NT2/D1 (cell line): ENCODE measurements around the gene IL36B.

Experiments
- DNase-seq: peaks from one replicate; pipeline ENCODE4 v3.0.0-alpha.2; 2011; ENCODE audit warnings: low read depth, low spot score
- H3K27me3 ChIP-seq: 2 replicates; pipeline ENCODE4 v1.6.0; 2011; ENCODE audit warnings: mild to moderate bottlenecking; ENCODE audit not compliant: insufficient read length, insufficient read depth
- H3K36me3 ChIP-seq: 2 replicates; pipeline ENCODE4 v1.6.1; 2011; ENCODE audit warnings: mild to moderate bottlenecking, low read length, mixed read lengths; ENCODE audit not compliant: insufficient read depth, insufficient read length
- H3K4me1 ChIP-seq: 2 replicates; pipeline ENCODE4 v1.5.1; 2011; ENCODE audit not compliant: insufficient read depth, insufficient read length
- H3K4me3 ChIP-seq: 2 replicates; pipeline ENCODE4 v1.5.1; 2011; ENCODE audit warnings: low read depth; ENCODE audit not compliant: insufficient read length
- H3K9ac ChIP-seq: 2 replicates; pipeline ENCODE4 v1.6.0; 2011; ENCODE audit warnings: low read depth; ENCODE audit not compliant: insufficient read length
- H3K9me3 ChIP-seq: 2 replicates; pipeline ENCODE4 v1.5.1; 2011; ENCODE audit warnings: mild to moderate bottlenecking, low read length; ENCODE audit not compliant: insufficient read depth
- SUZ12 ChIP-seq: IDR thresholded peaks from 2 replicates; pipeline ENCODE4 v1.6.1; 2011; ENCODE audit not compliant: insufficient read length, insufficient read depth; ENCODE audit errors: extremely low read depth
- YY1 ChIP-seq: IDR thresholded peaks from 2 replicates; pipeline ENCODE4 v1.6.1; 2011; ENCODE audit not compliant: insufficient read length, insufficient read depth
- ZNF274 ChIP-seq: IDR thresholded peaks from 2 replicates; pipeline ENCODE4 v1.6.1; 2011; ENCODE audit warnings: mild to moderate bottlenecking, low read depth, low read length

The IL36B gene

DNA sequence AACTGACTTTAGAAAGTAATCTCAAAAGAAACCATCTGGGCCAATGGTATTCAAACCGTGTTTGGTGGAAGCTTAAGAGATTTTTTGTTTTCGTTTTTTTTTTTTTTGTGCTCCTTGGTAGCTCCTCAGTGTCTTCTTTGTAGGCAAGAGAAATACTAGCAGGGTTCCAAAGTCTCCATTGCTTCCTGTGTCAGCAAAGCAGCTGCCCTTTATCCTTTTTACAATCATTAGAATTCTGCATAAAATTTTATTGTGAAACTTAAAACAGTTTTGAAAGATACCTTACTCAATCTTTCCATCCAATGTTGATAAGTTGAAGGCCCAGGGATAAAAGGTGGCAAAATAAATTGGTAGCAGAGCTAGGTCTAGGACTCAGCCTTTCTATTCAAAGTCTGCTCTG is 15.6 kb upstream of the IL36B start:
- no peak for DNase-seq
- H3K27me3 ChIP-seq, result no peaks in the 10 kb centered on the region
- H3K9me3 ChIP-seq, result no peaks in the 10 kb centered on the region
- H3K9ac ChIP-seq, result no peak overlapping the region
- TF ChIP-seq SUZ12 (no peak), ZNF274 (no peak), YY1 (no peak)
- H3K36me3 ChIP-seq, result no peaks in the 10 kb centered on the region
- no peaks in the 10 kb centered on the region for H3K4me1 ChIP-seq
- no peak overlapping the region for H3K4me3 ChIP-seq

DNA sequence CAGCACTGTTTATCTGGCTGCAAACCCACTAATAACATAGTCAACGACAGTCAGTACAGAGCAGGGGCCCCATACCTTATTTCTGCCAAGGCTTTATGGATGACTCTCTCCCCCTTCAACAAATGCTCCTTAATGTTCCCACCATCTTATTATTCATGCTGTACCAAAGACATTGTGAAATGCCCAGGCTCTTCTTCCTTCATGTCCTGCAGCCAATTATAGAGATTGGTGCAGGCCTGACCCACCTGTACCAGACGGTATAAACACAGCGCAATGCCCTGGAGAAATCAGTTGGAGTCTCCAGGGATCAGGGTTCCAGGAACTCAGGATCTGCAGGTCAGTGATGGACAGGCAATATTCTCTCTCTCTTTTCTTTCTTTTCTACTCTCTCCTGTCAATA is 15.0 kb upstream of the IL36B start, which contains the start of gene IL1F10:
IL1F10 (plus strand) TSS at position 290 of the 400 bp plus-strand sequence. CDS start 4,769 bp downstream, outside the sequence.
- Histone ChIP-seq H3K9me3 (no peaks in the 10 kb centered on the region), H3K27me3 (no peaks in the 10 kb centered on the region), H3K4me1 (no peaks in the 10 kb centered on the region), H3K9ac (no peak within 1 kb of the TSS), H3K36me3 (no peaks in the 10 kb centered on the region), H3K4me3 (no peak within 1 kb of the TSS)
- no peak for TF ChIP-seq SUZ12
- no peak for TF ChIP-seq YY1
- no peak for TF ChIP-seq ZNF274
- no peak for DNase-seq

DNA sequence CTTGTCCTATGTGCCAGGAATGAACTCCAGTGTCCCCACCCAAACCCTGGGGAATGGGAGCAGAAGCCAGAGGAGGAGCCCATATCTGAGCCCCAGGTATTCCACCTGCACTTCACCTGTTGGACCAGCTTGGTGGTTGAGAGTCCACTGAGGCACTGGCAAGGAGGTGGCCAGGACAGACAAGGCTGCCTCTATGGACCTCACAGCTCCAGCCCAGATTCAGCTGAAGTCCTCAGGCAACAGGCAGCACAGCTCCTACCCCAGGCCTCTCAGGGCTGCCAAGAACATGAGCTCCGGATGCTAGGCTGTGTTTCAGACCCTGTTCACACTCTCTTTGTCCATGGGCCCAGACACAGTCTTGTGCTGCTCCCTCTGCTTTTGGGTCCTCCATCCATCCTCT is 12.2 kb upstream of the IL36B start:
- Histone ChIP-seq H3K27me3 (peaks cover 9% of the 10 kb centered on the region), H3K9ac (no peak overlapping the region), H3K36me3 (no peaks in the 10 kb centered on the region), H3K4me3 (no peak overlapping the region), H3K9me3 (no peaks in the 10 kb centered on the region), H3K4me1 (peaks cover 3% of the 10 kb centered on the region)
- TF ChIP-seq SUZ12 (no peak), ZNF274 (no peak), YY1 (no peak)
- no peak for DNase-seq

DNA sequence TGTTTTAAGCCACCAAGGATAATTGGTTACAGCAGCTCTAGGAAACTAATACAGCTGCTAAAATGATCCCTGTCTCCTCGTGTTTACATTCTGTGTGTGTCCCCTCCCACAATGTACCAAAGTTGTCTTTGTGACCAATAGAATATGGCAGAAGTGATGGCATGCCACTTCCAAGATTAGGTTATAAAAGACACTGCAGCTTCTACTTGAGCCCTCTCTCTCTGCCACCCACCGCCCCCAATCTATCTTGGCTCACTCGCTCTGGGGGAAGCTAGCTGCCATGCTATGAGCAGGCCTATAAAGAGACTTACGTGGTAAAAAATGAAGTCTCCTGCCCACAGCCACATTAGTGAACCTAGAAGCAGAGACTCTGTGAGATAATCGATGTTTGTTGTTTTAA is 11.6 kb upstream of the IL36B start:
- Histone ChIP-seq H3K9me3 (no peaks in the 10 kb centered on the region), H3K9ac (no peak overlapping the region), H3K27me3 (peaks cover 11% of the 10 kb centered on the region), H3K4me1 (peaks cover 3% of the 10 kb centered on the region), H3K36me3 (no peaks in the 10 kb centered on the region), H3K4me3 (no peak overlapping the region)
- no peak for DNase-seq
- TF ChIP-seq SUZ12, result no peak
- TF ChIP-seq YY1, result no peak

DNA sequence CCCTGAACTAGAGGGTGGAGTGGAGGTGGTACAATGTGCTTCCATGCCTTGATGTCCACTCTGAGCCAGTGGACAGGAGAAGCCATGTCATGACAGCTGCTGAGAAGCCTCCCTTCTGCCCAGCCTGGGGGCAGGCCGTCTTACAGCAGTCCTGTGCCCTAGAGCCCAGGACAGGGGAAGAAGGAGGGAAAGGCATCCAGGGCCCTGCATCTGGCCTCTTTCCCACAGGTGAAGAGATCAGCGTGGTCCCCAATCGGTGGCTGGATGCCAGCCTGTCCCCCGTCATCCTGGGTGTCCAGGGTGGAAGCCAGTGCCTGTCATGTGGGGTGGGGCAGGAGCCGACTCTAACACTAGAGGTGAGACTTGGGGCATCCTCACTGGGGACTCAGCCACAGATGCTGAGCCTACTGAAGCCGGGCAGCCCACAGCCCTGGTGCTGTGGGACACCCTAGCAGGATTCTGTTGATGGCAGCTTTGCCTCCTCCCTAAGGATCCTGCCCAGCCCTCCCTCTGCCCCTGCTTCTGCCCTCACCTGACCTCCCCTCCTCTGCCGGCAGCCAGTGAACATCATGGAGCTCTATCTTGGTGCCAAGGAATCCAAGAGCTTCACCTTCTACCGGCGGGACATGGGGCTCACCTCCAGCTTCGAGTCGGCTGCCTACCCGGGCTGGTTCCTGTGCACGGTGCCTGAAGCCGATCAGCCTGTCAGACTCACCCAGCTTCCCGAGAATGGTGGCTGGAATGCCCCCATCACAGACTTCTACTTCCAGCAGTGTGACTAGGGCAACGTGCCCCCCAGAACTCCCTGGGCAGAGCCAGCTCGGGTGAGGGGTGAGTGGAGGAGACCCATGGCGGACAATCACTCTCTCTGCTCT is 9.5 kb upstream of the IL36B start:
- Histone ChIP-seq H3K4me3 (no peak overlapping the region), H3K9ac (no peak overlapping the region), H3K36me3 (no peaks in the 10 kb centered on the region), H3K4me1 (peaks cover 3% of the 10 kb centered on the region), H3K27me3 (peaks cover 20% of the 10 kb centered on the region), H3K9me3 (no peaks in the 10 kb centered on the region)
- TF ChIP-seq ZNF274, result no peak
- TF ChIP-seq YY1, result no peak
- no peak for TF ChIP-seq SUZ12
- DNase-seq, result no peak

DNA sequence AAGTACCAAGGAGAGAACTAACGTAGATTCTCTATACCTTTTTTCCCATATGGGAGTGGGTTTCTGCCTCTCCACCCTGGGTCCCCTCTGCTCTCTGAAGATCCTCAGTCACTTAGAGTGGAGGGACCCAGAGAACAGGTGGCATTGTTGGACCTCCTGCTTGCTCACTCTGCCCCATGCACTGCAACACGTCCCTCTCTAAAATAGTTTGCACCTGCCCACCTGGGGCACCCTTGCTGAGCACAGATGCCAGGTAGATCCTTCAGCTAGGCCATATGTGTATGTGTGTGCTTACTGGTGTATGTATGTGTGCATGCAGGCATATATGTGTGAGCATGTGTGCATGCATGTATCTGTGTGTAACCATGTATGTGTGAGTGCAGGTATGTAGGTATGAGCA is 8.6 kb upstream of the IL36B start:
- Histone ChIP-seq H3K9ac (no peak overlapping the region), H3K9me3 (0 out of 2 replicates have a peak, but pooled peaks cover 4% of the 10 kb centered on the region), H3K4me3 (no peak overlapping the region), H3K4me1 (peaks cover 3% of the 10 kb centered on the region), H3K27me3 (peaks cover 20% of the 10 kb centered on the region), H3K36me3 (no peaks in the 10 kb centered on the region)
- TF ChIP-seq ZNF274, result no peak
- no peak for TF ChIP-seq YY1
- TF ChIP-seq SUZ12, result no peak
- DNase-seq, result no peak

DNA sequence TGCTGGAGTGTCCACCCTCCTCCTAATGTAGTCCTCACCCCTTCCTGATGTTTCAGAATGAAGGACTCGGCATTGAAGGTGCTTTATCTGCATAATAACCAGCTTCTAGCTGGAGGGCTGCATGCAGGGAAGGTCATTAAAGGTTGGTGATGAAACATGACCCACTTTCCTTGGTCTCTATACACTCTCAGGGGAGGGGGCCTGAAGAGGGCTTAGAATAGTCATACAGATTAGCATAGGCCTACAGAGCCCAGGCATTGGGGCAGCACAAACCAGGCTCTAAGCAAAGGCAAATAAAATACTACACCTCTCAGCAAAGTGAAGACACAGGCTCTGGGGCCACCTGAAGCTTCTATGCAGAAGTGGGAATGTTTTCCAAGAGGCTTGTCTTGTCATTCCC is 8.1 kb upstream of the IL36B start:
- Histone ChIP-seq H3K9ac (no peak overlapping the region), H3K4me3 (no peak overlapping the region), H3K27me3 (peaks cover 20% of the 10 kb centered on the region), H3K9me3 (0 out of 2 replicates have a peak, but pooled peaks cover 6% of the 10 kb centered on the region), H3K4me1 (peaks cover 3% of the 10 kb centered on the region), H3K36me3 (no peaks in the 10 kb centered on the region)
- TF ChIP-seq YY1, result no peak
- no peak for TF ChIP-seq SUZ12
- TF ChIP-seq ZNF274, result no peak
- no peak for DNase-seq
